ENCODE data around the gene SLC6A16.
"Not testable (repeated sequence)": the region's sequence is repeated elsewhere in the genome, so short reads cannot be mapped to it uniquely, and the experiment has no call there.

SLC6A16 gene

GRCh38 chr19:49344505-49345423, 19.8 kb upstream of the SLC6A16 start:
- no peak for DNase-seq (ENCODE audit: low spot score)

- DNase-seq (ENCODE audit: low spot score), result no peak
These were observed 18.1 kb upstream of the SLC6A16 start for GRCh38 chr19:49343123-49343522.

- DNase-seq (ENCODE audit: low spot score), result no peak
These were observed 17.3 kb upstream of the SLC6A16 start for GRCh38 chr19:49342291-49342721.

GRCh38 chr19:49340865-49341718, 16.1 kb upstream of the SLC6A16 start:
- DNase-seq (ENCODE audit: low spot score), result no peak

- DNase-seq (ENCODE audit: low spot score), result no peak
These were observed 15.3 kb upstream of the SLC6A16 start for GRCh38 chr19:49340069-49340864.

GRCh38 chr19:49339301-49340068, 14.5 kb upstream of the SLC6A16 start:
- no peak for DNase-seq (ENCODE audit: low spot score)

GRCh38 chr19:49338691-49339300, 13.8 kb upstream of the SLC6A16 start:
- DNase-seq (ENCODE audit: low spot score), result no peak

- no peak for DNase-seq (ENCODE audit: low spot score)
These were observed 13.2 kb upstream of the SLC6A16 start for GRCh38 chr19:49338023-49338677.

- DNase-seq (ENCODE audit: low spot score), result no peak
These were observed 12.5 kb upstream of the SLC6A16 start for GRCh38 chr19:49337267-49338022.

- no peak for DNase-seq (ENCODE audit: low spot score)
These were observed 11.7 kb upstream of the SLC6A16 start for GRCh38 chr19:49336482-49337266.

- peak; percentile 43 for DNase-seq (ENCODE audit: low spot score)
These were observed 10.9 kb upstream of the SLC6A16 start for GRCh38 chr19:49335784-49336481.

- DNase-seq (ENCODE audit: low spot score), result peak; percentile 45
These were observed 10.2 kb upstream of the SLC6A16 start, which contains the start of gene CD37 for GRCh38 chr19:49335071-49335783. Gene CD37, plus strand, starts transcription at chr19:49335406. Its CDS starts 135 bp downstream, at chr19:49335541.

GRCh38 chr19:49333811-49334288, 8.9 kb upstream of the SLC6A16 start:
- peak; percentile 70 for DNase-seq (ENCODE audit: low spot score)

- no peak for DNase-seq (ENCODE audit: low spot score)
These were observed 8.4 kb upstream of the SLC6A16 start for GRCh38 chr19:49333418-49333805.

GRCh38 chr19:49332691-49333417, 7.9 kb upstream of the SLC6A16 start:
- not testable (repeated sequence) for DNase-seq (ENCODE audit: low spot score)

GRCh38 chr19:49331616-49332055, 6.6 kb upstream of the SLC6A16 start:
- DNase-seq (ENCODE audit: low spot score), result peak; percentile 79
